HG03175 (cell line): ENCODE measurements around the gene FCHSD1.
A peak's percentile ranks its signal among the peaks of the same experiment; 100 is the strongest.

Experiments used
- ATAC-seq: cut with Tn5 transposase; IDR thresholded peaks from one replicate; pipeline ENCODE4 v1.9.1; 2021; ENCODE audit warnings: mild to moderate bottlenecking, moderate library complexity; ENCODE audit not compliant: unreplicated experiment

Gene FCHSD1

GRCh38 chr5:141650851-141651727, at the start of gene FCHSD1:
Gene FCHSD1, minus strand, starts transcription at chr5:141651418. Its CDS starts 50 bp downstream, at chr5:141651368.
- peak; percentile 97 for ATAC-seq

GRCh38 chr5:141697586-141697985, 46.4 kb upstream of the FCHSD1 start:
- ATAC-seq, result no peak

GRCh38 chr5:141696431-141696830, 45.2 kb upstream of the FCHSD1 start:
- no peak for ATAC-seq

DNA sequence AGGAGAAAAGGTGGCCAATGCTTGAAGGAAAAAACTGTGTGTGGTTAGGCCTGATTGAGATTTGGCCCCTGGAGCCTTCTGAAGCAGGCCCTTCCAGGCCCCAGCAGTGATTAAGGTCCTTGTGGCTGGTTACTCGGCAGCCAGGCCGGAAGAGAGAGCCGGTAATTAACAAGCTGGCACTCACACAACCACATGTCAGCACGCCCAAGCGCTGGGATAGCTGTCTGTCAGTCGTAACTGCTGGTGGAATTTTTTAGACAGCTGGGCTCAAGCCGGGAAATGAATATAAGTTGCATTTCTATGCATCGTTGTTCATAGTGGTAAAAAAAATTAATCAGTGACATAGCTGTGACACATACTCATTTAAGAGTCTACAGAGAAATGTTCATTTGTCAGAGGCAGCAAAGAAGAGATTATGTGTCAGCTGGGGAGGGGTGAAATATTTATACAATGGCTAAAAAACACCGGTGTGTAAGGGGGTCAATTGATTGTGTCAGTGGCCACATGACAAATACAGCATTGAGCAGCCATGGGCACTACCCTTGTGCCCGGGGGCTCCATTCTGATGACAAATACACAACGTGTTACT, 44.5 kb upstream of the FCHSD1 start:
- no peak for ATAC-seq

GRCh38 chr5:141694479-141694878, 43.3 kb upstream of the FCHSD1 start:
- no peak for ATAC-seq

GRCh38 chr5:141692919-141693725, 41.9 kb upstream of the FCHSD1 start:
- ATAC-seq, result no peak

DNA sequence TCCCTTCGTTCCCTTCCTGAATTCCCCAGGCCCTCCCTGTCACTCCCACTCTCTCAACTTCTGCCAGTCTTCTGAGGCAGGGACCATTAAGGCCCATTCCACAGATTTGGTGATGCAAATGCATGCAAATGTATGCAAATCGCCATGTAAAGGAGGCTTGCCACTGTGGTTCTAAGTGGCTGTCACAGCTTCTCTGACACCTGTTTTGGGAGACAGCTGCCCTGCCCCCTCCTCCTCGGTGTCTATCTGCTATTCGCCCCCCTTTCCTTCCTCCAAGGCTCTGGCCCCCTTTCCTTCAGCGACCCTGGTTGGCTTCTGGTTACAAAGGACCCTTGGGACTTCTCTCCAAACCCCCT, 41.3 kb upstream of the FCHSD1 start:
- ATAC-seq, result no peak

DNA sequence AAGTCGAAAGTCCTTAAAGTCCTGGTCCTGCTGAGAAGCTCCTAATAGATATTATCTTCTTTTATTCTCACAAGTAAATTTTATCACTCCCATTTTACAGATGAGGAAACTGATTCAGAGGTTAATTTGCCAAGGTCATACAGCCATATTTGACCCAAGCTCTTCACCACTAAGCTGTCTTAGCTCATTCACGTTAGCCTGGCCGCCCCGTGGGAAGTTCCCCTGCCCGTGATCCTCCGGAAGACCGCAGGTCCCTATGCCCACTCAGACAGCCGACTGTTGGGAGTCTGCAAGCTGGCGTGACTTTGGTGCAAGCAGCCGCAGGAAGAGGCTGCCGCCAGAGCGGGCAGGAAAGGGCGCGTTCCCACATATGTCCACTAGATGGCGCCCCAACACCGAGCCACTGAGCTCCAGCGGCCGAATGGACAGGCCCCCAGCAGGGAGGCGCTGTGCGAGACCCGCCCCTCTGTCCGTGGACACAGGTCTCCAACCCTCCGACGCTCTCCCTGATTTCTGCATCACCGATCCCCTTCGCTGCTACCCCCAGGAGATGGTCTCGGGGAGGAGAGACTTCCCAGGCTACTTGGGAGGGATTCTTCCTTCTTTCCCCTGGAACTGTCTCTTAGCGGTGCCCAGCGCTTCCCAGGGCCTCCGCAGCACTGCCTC, 40.8 kb upstream of the FCHSD1 start:
- ATAC-seq, result peak; percentile 90

GRCh38 chr5:141691286-141691866, 40.2 kb upstream of the FCHSD1 start:
- no peak for ATAC-seq

- ATAC-seq, result no peak
Observed at GRCh38 chr5:141686648-141687416, 35.6 kb upstream of the FCHSD1 start.

DNA sequence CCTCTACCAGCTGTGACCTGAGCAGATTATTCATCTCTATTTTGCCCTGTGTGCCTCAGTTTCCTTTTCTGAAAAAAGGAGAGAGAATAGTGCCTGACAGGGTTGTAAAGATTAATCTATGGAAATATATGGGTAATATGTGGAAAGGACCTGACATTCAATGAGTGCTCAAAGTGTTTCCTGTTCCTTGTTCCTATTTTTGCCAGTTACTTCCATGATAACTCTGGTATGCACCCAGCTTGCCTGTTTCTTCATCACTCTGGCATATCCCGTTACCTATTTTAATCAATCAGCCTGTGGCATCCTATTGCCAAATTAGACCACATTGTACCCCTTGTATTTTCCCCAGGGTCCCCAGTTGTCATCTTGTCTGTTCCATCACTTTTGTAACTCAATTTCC, 34.4 kb upstream of the FCHSD1 start:
- no peak for ATAC-seq

DNA sequence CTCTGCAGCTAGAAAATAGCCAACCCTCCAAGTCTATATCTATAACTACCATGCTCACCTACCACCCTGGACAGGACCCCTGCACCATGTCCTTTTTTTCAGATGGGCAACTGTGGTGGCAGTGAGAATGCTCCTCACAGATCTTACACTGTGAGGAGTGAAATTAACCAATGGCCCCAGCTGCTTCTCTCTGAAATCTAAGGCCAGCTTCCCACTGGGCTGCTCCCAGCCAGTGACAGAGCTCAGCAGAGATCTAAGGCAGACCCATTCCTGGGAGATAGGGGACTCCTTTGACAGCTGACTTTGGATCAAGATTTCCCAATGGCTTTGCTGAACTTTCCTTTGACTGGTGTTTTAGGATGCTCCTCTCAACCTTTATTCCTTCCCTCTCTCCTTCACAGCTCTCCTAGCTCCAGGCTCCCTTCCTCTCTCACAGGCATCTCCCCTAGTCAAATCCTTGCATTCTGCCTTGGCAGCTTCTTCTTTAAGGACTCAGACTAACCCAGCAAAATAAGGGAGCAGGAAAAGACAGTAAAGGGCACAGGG, 32.5 kb upstream of the FCHSD1 start:
- ATAC-seq, result no peak

DNA sequence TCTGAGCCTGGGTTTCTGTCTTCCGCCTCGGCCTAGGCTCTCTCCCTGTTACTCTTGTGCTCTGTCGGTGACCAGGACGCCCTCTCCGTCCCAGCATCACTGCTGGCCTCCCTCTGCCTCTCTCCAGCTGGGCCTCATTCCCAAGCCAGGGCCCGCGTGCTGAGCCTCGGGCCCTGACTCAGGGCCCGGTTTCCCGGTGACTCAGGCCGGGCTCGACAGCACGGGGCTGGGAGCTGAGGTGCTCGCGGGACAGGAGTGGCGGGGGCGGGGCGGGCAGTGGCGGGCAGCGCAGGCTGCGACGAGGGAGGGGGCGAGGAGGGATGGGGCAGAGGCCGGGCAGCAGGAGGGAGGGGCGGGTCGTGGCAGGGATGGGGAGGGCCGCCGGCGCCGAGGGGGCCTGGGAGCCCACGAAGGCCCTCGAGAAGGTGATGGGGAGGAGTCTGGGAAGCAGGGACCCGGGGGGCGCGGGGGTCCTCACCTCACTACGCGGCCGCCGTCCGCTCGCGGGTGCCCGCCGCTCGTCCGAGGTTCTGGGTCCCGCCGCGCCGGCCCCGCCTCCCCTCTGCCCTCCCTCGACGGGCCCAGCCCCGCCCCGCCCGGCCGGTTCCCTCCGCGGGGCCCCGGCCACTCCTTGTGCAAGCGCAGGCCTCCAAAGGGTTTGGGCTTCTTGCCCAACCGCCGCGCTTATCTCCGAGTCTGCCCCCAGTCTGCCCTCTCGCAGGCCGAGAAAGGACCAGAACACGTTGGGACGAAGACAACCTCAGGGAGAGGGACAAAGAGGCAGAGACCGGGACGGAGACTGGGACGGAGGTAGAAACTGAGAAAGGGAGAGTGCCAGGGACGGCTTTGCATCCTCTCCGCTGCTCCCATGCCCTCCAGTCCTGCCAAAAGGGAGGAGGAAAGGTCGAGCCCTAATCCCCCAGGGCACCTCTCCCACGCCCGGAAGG, 30.8 kb upstream of the FCHSD1 start, which contains the start of gene ARAP3:
ARAP3 (minus strand) TSS at position 536 of the 947 bp plus-strand sequence. CDS start 1,744 bp downstream, outside the sequence.
- ATAC-seq, result no peak

DNA sequence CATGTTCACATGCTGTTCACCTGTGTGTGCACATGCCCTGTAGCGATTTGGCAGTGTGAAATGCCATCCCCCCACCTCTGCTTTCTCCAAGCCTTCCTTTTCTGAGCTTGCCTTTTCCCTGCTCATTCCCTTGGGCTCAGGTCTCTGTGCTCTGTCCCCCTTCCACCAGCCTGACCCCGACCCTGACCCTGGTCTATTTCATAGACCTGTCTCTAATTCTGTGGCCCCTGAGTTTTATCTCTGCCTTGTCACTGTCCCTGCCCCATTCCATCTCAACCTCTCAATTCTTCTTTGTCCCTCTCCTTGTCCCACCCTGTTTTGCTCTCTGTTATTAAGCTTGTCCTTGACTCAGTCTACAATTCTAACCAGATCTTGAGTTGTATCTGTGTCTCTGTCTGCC, 30.1 kb upstream of the FCHSD1 start:
- no peak for ATAC-seq

GRCh38 chr5:141680751-141681201, 29.6 kb upstream of the FCHSD1 start:
- no peak for ATAC-seq

GRCh38 chr5:141680178-141680577, 29.0 kb upstream of the FCHSD1 start:
- no peak for ATAC-seq

DNA sequence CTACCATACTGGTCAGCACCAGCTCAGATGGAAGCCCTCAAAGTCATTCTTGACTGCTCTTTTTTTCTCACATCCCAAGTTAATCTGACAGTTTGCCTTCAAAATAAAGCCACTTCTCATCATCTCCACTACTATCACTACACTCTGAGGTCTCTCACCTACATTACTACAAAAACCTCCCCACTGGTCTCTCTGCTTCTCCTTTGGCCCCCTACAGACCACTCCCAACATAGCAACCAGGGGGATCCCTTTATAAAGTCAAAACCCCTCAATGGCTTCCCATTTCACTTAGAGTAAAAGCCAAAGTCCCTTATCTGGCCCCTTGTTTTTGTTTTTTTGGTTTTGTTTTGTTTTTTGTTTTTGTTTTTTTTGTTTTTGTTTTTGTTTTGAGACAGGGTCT, 26.2 kb upstream of the FCHSD1 start:
- no peak for ATAC-seq

GRCh38 chr5:141675672-141676071, 24.5 kb upstream of the FCHSD1 start:
- no peak for ATAC-seq
